SHP77 treated with DMSO at 0.1 percent for 48 hours (cell line): Measurements from ENCODE around the gene ARNT2.

Experiments
- DNase-seq: peaks from one replicate; lab custom pipeline; 2025; lab: John Stamatoyannopoulos, UW

The ARNT2 gene

GRCh38 chr15:80466543-80466942 is 62.4 kb downstream of the ARNT2 start:
- DNase-seq = no peak

- DNase-seq = no peak
These were observed 63.1 kb downstream of the ARNT2 start for GRCh38 chr15:80467311-80467714.

GRCh38 chr15:80468796-80469195 is 64.6 kb downstream of the ARNT2 start:
- DNase-seq = no peak

GRCh38 chr15:80471881-80472280 is 67.7 kb downstream of the ARNT2 start:
- no peak for DNase-seq

DNA sequence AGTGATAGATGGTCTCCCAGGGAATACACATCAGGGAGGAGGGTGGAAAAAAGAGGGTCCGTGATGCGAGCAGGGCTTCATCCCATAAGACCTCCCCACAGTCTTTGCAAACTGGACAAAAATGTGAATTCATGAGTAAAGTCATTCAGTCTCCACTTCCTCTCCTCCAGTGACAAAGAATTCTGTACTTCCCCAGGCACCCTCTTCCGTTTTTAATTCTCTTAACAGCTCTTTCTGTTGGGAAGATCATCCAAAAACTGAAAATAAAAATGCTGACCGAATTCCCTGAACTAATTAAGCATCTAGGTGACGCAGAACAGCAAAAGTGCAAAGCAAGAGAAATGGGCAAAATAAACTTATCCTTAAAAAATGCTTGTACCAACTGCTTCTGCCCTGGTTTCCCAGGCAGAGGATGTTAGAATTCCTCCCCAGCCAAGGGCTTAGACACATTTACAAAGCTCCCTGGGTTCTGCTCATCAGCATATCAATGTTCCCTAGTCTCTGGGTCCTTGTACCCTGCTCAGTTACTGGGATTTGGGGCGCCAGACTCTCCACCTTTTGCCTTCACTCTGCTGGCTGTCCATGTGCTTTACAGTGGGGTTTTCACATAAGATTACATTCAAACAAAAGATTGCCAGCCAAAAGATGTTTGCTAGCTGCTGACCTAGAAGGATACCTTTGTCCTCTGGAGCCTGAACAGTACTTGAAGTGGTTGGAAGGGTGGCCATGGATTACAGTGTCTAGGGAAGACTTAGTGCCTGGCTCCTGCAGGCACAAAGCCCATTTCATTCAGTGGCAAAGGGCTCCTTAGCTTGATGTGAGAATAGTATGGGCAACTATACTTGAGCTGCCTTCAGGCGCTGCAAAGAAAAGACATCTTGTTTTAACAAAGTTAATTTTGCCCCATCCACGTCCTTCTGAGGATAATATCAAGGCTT is 69.4 kb downstream of the ARNT2 start:
- no peak for DNase-seq

DNA sequence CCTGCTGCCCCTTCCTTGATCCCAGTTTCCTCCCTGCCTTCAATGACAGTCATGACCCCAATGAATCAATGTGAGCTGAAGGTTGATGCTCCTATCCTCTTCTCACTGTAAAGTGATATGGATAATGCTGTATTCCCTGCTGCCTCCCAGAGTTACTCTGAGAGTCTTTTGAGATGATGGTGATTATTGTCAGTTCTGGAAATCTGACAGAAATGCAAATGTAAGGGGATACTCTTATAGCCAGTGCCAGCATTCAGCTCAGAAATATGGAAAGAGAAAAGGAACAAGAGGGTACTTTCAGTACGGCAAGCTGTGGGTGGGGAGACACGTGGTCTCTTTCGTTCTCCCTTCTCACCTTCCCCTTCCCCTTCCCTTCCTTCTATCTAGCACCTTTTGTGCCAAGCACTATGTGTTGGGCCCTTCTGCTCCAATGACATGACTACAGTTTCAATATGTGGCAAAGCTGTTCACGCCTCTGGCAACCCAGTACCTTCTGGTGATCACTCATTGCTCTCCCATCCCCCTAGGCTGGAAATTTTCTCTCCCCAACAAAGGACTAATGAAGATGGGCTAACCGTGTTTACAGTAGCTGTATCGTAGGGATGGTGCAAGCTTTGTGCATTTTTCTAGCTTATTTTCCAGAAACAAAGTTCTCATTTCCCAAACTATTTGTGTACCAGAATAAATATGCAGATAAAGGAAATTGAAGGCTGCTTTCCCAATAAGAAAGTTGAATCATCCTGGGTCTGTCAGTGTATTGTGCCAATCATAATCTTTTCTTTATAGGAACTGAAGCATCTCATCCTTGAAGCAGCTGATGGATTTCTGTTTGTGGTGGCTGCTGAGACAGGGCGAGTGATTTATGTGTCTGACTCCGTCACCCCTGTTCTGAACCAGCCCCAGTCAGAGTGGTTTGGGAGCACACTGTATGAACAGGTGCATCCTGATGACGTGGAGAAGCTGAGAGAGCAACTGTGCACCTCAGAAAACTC is 70.3 kb downstream of the ARNT2 start:
- peak; percentile 64 for DNase-seq

- DNase-seq = no peak
These were observed 71.4 kb downstream of the ARNT2 start for GRCh38 chr15:80475572-80475971.

- no peak for DNase-seq
These were observed 71.9 kb downstream of the ARNT2 start for GRCh38 chr15:80476036-80476435.

- no peak for DNase-seq
These were observed 73.9 kb downstream of the ARNT2 start for GRCh38 chr15:80478075-80478474.

DNA sequence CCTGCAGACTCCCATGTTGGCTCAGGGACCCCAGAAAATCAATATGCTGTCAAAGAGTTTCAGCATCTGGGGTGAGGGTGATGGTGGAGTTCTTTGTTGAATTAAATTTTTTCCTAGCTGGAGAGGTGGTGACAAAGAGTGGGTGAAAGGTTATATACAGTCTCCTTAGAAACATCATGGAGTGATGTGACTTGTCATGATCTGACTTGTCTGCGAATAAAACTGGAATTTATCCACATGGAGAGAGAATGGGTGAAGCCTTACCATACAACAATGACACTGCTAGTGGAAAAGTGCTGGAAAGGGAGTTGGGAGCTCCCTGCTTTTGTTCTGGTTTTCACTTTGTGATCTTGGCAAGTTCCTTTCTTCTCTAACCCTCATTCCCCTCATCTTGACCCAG is 75.0 kb downstream of the ARNT2 start:
- DNase-seq = no peak

DNA sequence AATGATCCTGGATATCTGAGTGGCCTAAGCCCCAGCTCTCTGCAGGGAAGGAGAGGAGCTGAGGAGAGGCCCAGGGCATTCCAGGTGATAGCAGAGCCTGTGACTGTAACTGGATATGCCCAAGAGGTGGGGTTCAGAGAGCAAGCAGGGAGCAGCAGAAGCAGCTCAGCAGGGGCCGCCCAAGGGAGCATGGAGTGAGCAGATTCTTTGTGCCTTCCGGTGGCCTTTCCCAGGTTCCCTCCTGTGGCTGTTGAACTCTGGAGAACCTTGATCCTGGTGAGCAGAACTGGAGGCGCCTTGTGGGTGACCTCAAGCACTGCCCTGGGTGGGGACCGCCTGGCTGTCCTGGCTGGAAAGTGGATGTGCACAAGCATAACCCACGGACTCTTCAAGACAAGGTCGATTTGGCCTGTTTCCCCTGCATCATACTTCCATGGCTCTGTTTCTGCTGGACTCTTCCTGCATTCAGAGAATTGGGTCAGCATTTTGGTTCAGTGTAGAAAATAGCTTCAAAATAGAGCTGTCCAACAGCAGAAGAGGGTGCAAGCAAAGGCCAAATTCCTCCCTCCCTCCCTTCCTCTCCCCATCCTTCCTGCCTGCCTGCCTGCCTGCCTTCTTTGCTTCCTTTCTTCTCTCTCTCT is 76.1 kb downstream of the ARNT2 start:
- no peak for DNase-seq

DNA sequence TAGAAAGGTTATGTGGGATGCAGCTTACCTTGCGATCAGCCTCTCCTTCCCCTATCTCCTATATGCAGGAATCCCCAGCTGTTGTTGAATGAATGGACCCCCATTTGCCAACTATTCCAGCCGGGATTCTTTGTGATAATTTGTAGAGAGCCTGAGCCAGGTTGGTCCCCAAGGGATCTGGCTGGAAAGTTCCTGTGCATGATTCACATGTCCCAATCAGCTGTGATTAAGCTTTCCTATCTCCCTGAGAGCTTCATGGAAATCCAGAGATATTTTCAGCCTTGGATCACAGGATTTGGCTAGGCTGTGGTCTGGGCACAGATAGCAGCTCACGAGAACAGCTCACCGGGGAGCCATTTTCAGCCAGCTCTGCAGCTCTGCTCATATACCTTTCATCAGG is 76.7 kb downstream of the ARNT2 start:
- DNase-seq = no peak

GRCh38 chr15:80482696-80483095 is 78.5 kb downstream of the ARNT2 start:
- no peak for DNase-seq

DNA sequence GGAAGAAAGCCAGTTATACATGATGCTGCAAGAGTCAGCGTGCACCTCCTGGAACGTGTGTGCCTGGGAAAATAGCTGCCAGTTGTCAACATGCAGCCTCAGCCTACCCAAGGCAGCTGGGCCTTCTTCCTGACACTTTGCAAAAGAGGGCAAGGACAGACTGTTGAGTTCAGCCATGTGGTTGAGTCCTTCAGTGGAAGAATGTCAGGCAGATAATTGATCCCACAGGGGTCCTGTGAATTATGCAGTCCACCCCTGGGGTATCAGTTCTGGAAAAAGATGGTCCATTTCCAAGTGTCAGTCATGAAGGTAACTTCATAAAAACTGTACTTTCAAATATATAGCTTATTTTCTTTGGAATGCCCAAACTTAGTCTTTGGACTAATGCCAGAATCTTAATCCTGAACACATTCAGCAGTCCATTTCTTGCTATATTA is 79.6 kb downstream of the ARNT2 start:
- DNase-seq = no peak

- DNase-seq = no peak
These were observed 80.2 kb downstream of the ARNT2 start for GRCh38 chr15:80484333-80484864.

DNA sequence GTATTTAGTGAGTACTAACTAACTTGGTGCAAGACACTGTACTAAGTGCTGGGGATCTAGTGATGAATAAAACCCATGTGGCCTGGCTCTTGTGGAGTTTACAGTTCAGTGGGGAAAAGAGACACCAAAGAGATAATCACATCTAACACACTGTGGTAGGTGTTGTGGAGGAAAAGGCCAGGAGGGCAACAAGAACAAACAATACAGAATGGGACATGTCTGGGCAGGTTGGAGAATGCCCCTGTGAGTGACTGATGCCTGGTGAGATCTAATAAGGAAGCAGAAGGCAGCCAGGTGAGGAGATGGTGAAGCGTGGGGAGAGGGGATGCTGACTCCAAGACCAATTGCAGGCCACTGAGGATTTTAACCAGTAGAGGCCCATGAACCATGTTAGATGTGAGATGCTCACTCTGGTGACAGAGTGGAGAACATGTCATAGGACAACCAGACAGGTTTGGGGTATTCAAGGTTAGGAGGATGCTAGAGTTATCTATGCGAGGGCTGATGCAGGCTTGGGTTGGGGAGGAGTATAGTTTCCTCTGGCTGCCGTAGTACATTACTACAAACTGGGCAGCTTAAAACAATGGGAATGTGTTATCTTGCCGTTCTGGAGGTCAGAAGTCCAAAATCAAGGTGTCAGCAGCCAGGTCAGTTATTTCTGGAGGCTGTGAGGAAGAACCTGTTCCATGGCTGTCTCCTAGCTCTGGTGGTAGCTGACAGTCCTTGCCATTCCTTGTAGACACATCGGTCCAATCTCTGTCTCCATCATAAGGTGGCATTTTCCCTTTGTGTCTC is 81.4 kb downstream of the ARNT2 start:
- no peak for DNase-seq

- DNase-seq = no peak
These were observed 83.7 kb downstream of the ARNT2 start for GRCh38 chr15:80487839-80488390.

- no peak for DNase-seq
These were observed 84.9 kb downstream of the ARNT2 start for GRCh38 chr15:80489030-80489594.

GRCh38 chr15:80490431-80490990 is 86.3 kb downstream of the ARNT2 start:
- DNase-seq = no peak
